Stimulated activated CD4-positive, alpha-beta T cell treated with anti-CD3 and anti-CD28 coated beads, Interleukin-12 subunit alpha, Interleukin-12 subunit beta, amount 100 ng/mL, for 48 hours (primary cell): Measurements from ENCODE around the gene ZBTB33.

Source experiments
- DNase-seq, 3 donors: peaks; one replicate each; pipeline ENCODE4 v3.0.0-alpha.2; 2020; ENCODE audit warnings: low read depth in 2 of 3, low spot score in 1 of 3

Gene ZBTB33, protein sequence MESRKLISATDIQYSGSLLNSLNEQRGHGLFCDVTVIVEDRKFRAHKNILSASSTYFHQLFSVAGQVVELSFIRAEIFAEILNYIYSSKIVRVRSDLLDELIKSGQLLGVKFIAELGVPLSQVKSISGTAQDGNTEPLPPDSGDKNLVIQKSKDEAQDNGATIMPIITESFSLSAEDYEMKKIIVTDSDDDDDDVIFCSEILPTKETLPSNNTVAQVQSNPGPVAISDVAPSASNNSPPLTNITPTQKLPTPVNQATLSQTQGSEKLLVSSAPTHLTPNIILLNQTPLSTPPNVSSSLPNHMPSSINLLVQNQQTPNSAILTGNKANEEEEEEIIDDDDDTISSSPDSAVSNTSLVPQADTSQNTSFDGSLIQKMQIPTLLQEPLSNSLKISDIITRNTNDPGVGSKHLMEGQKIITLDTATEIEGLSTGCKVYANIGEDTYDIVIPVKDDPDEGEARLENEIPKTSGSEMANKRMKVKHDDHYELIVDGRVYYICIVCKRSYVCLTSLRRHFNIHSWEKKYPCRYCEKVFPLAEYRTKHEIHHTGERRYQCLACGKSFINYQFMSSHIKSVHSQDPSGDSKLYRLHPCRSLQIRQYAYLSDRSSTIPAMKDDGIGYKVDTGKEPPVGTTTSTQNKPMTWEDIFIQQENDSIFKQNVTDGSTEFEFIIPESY

GRCh38 chrX:120250522-120251271 lies at the start of gene ZBTB33:
TSS of gene ZBTB33 (plus strand) at chrX:120250812. CDS start at chrX:120253416, 2,604 bp downstream.
- peak; percentile 66 to 79 (median 76) for DNase-seq

- DNase-seq: no peak
These were observed 49.8 kb upstream of the ZBTB33 start for GRCh38 chrX:120200851-120201250.

DNA sequence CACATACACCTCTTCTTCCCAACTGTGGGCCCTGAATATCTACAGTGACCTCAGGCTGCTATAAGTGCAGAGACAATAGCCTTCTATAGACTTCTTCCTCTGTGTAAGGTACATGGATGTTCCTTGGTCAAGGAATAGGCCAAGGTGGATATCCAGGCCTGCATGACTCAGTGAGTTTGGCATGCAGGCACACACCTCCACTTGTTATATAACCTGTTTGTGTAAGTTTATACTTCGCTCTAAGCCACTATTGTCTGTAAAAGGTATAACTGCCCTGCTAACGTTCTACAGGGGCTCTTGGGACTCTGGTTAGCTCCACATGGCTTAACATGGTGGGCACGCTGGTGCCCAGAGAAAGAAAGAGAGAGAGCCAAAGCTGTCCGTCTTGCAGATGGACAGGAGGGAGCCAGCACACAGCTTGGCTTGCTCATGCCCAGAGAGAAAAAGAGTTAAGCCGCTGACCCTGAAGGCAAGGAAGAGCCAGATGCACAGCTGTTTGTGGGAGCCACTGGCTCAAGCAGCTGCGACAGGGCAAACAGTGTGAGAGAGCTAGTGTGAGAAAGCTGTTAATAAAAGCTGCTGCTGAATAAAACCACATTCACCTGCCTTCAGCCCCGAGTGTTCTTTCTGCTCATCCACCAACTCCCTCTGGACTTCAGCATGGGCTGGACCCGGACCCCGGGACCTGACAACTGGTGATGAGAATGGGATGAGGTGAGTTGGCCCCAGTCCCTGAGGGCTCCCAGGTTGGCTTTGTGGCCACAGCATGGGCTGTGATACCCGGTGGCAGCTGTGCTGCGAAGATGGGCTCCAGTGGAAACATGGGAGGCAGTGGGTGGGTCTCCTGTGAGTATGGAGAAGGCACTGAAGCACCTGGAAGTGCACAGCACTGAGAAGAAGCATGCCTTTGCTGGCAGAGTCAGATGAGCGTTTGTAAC lies 44.5 kb upstream of the ZBTB33 start:
- DNase-seq: no peak

DNA sequence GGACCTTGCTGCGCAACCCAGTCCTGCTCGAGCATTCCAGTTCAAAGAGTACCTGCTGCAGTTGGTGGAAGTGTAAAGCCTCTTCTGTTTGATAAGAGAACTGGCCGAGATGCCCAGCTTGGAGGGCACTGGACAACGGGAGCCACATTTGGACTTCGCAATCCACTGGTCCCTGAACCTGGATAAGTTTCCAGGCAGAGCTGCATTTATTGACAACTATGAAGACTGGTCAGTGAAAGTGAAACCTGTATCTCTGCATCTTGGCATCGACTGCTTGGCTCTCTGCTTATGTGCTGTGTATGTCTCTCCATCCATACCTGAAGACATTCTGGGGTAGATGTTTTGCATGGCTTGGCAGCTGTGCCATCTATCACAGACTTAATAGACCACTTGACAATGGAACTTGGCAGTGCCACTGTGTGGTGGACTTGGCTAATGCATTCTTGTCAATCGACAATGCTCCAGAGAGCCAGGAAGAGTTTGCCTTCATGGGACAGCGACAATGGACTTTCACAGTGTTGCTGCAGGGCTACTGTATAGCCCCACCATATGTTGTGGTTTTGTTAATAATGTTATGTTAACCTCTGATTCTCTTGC lies 43.5 kb upstream of the ZBTB33 start:
- DNase-seq: no peak

GRCh38 chrX:120213438-120214265 lies 37.0 kb upstream of the ZBTB33 start:
- peak; percentile 15 to 61 (median 26) for DNase-seq

GRCh38 chrX:120223374-120223773 lies 27.2 kb upstream of the ZBTB33 start:
- DNase-seq: no peak

GRCh38 chrX:120224388-120224787 lies 26.2 kb upstream of the ZBTB33 start:
- no peak for DNase-seq

GRCh38 chrX:120228187-120228908 lies 22.3 kb upstream of the ZBTB33 start:
- DNase-seq: no peak

DNA sequence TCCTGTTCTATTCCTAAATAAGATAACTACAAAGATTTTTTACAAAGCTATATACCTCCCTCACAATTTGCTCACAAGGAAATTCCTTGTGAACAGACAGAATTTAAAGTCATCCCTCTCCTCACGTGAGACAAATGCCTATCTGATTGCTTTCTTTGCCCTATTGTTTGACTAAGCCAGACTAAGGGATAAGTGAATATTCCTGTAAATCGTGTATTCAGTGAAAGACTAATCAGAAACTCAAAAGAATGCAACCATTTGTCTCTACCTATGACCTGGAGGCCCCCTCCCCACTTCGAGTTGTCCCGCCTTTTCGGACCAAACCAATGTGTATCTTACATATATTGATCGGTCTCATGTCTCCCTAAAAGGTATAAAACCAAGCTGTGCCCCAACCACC lies 15.3 kb upstream of the ZBTB33 start:
- DNase-seq: no peak

DNA sequence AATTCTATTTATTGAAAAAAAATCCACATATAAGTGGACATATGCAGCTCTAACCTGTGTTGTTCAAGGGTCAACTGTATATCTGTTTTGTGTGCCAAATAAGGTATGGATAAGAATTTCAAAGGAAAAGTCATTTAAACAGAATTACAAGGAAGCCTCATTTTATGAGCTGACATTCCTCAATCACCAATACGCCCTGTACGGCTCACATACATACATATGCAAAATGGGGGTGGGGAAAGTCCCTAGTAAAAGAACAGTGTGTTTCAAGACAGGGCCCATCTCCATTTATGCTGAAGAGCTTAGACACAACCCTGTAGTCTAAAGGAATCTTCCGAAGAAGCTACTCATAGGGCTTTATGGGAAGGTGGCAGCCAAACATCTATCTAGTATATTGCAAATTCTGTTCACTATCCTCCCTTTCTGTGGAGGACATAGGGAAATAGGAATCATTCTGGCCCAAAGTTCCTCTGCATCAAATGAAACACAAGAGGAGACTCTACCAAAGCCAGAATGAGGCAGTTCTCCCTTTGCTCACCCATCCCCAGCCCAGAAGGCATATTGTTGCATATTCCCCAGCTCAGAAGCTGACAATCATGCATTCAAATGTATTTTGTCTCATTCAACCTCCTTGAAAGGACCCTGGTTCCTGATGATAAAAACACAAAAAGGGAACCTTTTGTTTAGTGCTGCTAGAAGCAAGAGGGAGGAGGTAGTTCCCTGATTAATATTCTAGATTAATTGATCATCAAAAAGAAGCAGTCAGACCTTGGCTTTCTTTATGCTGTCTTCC lies 13.7 kb upstream of the ZBTB33 start:
- DNase-seq: no peak

DNA sequence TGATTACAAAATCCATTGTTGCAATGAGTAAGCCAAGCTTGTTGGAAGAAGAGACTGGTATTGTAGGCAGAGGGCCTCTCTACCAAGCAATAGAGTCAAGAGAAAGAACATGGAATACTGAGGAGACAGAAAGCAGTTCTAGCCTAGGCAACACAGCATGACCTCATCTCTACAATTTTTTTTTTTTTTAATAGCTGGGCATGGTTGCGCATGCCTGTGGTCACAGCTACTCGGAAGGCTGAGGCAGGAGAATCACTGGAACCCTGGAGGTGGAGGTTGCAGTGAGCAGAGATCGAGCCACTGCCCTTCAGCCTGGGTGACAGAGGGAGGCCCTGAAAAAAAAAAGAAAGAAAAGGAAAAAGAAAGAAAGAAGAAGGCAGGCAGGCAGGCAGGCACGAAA lies 11.7 kb upstream of the ZBTB33 start:
- DNase-seq: no peak

GRCh38 chrX:120242813-120243212 lies 7.8 kb upstream of the ZBTB33 start:
- DNase-seq: no peak

GRCh38 chrX:120244395-120244734 lies 6.2 kb upstream of the ZBTB33 start:
- DNase-seq: no peak

DNA sequence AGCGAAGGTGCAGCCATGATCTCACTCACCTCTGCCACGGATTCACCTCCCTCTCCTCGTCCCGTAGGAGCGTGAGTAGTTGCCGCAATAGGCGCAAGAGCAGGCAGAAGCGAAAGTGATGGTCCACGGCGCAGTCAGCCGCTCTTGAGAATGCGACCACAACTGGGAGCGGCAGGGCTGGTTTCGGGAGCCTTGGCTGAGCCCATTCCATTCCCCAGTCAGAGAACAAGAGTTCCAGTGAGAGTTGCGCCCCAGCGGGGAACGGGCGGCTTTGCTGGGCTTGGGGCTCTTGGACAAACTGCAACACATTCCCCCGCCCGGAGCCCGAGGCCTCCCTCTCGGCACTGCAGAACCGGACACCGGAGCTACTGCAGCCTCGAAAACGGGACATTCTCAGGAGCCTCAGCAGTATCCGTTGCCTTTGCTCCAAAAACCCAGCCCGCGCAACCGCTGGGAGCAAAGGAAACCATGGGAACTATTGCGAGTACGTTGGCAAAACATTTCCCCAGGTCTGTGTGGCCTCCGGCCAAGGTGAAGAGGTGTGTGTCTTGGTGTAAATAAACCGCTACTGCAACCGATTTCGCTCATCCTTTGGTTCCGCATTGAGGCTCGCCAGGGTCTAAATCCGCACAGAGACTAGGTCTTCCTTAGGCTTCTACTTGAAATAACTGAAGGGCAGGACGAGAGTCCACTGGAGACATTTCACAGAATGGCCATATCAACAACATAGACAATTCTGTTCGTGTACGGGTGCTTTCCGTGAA lies 5.7 kb upstream of the ZBTB33 start:
- peak; percentile 37 to 53 (median 42) for DNase-seq

GRCh38 chrX:120251471-120252011 lies 929 bp downstream of the ZBTB33 start:
- no peak for DNase-seq

DNA sequence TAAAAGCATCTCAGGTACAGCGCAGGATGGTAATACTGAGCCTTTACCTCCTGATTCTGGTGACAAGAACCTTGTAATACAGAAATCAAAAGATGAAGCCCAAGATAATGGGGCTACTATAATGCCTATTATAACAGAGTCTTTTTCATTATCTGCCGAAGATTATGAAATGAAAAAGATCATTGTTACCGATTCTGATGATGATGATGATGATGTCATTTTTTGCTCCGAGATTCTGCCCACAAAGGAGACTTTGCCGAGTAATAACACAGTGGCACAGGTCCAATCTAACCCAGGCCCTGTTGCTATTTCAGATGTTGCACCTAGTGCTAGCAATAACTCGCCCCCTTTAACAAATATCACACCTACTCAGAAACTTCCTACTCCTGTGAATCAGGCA lies 3.2 kb downstream of the ZBTB33 start:
- no peak for DNase-seq

DNA sequence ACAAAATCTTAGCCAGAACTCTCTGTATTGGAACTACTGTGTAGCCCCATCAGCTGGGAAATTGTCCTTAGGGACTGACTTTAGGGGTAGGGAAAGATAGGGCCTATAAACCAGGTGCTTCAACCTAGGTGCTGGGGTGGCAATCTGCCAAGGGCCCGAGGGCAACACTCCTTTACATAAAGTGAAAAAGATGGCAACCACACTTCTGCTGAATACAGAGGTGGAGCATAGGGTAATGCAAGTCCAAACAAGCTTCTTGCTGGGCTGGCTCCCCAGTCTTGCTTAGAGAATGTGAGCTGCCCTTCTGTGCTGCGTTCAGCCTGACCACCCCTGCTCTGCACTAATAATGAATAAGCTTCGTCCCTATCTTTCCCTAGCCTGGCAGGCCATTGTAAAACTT lies 9.8 kb downstream of the ZBTB33 start:
- no peak for DNase-seq
